ENCODE results near the gene OR13H1.
"Not testable (repeated sequence)": the region's sequence is repeated elsewhere in the genome, so short reads cannot be mapped to it uniquely, and the experiment has no call there.

The OR13H1 gene
- long read RNA-seq, donor 1: 0 reads
- long read RNA-seq, donor 2: 0 reads
- long read RNA-seq, donor 3: 0 reads
- long read RNA-seq, donor 4: 0 reads
- long read RNA-seq, donor 5: 0 reads
- long read RNA-seq, donor 6: 0 reads
- long read RNA-seq, donor 7: 0 reads
- long read RNA-seq, donor 8: 0 reads

- DNase-seq: no peak
Measured at GRCh38 chrX:131543774-131544173, at the start of gene OR13H1. OR13H1 (plus strand) TSS chrX:131544074; CDS start chrX:131544074, 0 bp downstream.

GRCh38 chrX:131501556-131501955, 42.3 kb upstream of the OR13H1 start:
- not testable (repeated sequence) for DNase-seq

- no peak for DNase-seq
Measured at GRCh38 chrX:131513159-131513914, 30.5 kb upstream of the OR13H1 start.

- no peak for DNase-seq
Measured at GRCh38 chrX:131521824-131522223, 22.1 kb upstream of the OR13H1 start.

- DNase-seq: no peak
Measured at GRCh38 chrX:131544218-131544617, 344 bp downstream of the OR13H1 start.

- DNase-seq: no peak
Measured at GRCh38 chrX:131549011-131549410, 5.1 kb downstream of the OR13H1 start.

GRCh38 chrX:131552453-131552852, 8.6 kb downstream of the OR13H1 start:
- DNase-seq: not testable (repeated sequence)

- DNase-seq: no peak
Measured at GRCh38 chrX:131558562-131558961, 14.7 kb downstream of the OR13H1 start.

- DNase-seq: no peak
Measured at GRCh38 chrX:131564553-131565229, 20.8 kb downstream of the OR13H1 start.

- no peak for DNase-seq
Measured at GRCh38 chrX:131565909-131566308, 22.0 kb downstream of the OR13H1 start.

GRCh38 chrX:131571348-131571747, 27.5 kb downstream of the OR13H1 start:
- no peak for DNase-seq

- no peak for DNase-seq
Measured at GRCh38 chrX:131572372-131573014, 28.6 kb downstream of the OR13H1 start.

GRCh38 chrX:131577413-131577812, 33.5 kb downstream of the OR13H1 start:
- no peak for DNase-seq

GRCh38 chrX:131577999-131578734, 34.3 kb downstream of the OR13H1 start:
- DNase-seq: no peak

- DNase-seq: not testable (repeated sequence)
Measured at GRCh38 chrX:131578735-131579367, 35.0 kb downstream of the OR13H1 start.

- DNase-seq: no peak
Measured at GRCh38 chrX:131588995-131589394, 45.1 kb downstream of the OR13H1 start.

Data from right kidney (tissue), 9 donors.